ENCODE results near the gene SLX4.

SLX4 gene

GRCh38 chr16:3651461-3652372 lies 40.3 kb upstream of the SLX4 start:
- TF ChIP-seq FOXP2 (optimal IDR thresholded peaks at IDR 0.05; ENCODE audit: borderline replicate concordance, extremely low read depth, extremely low read length, insufficient read depth) (no peak), REST (IDR thresholded peaks at IDR 0.05; ENCODE audit: insufficient read depth in 1 of 2, low read depth in 2 of 2, low read length in 2 of 2) (no peak), SIN3A (IDR thresholded peaks at IDR 0.05; ENCODE audit: borderline replicate concordance, insufficient read depth, low read length) (no peak), TAF1 (IDR thresholded peaks at IDR 0.05; ENCODE audit: borderline replicate concordance, insufficient read depth, low read length) (no peak), POLR2AphosphoS5 (IDR thresholded peaks at IDR 0.05; ENCODE audit: low read depth, low read length) (no peak)

GRCh38 chr16:3650631-3651265 lies 39.3 kb upstream of the SLX4 start:
- no peak for TF ChIP-seq SIN3A (IDR thresholded peaks at IDR 0.05; ENCODE audit: borderline replicate concordance, insufficient read depth, low read length)
- no peak for TF ChIP-seq POLR2AphosphoS5 (IDR thresholded peaks at IDR 0.05; ENCODE audit: low read depth, low read length)

- TF ChIP-seq FOXP2 (optimal IDR thresholded peaks at IDR 0.05; ENCODE audit: borderline replicate concordance, extremely low read depth, extremely low read length, insufficient read depth) (peak; percentile 55), REST (IDR thresholded peaks at IDR 0.05; ENCODE audit: insufficient read depth in 1 of 2, low read depth in 2 of 2, low read length in 2 of 2) (no peak)
Measured at GRCh38 chr16:3646348-3646920, 35.0 kb upstream of the SLX4 start.

- no peak for TF ChIP-seq TAF1 (IDR thresholded peaks at IDR 0.05; ENCODE audit: borderline replicate concordance, insufficient read depth, low read length)
- TF ChIP-seq REST (IDR thresholded peaks at IDR 0.05; ENCODE audit: insufficient read depth in 1 of 2, low read depth in 2 of 2, low read length in 2 of 2): no peak
- no peak for TF ChIP-seq POLR2AphosphoS5 (IDR thresholded peaks at IDR 0.05; ENCODE audit: low read depth, low read length)
- TF ChIP-seq FOXP2 (optimal IDR thresholded peaks at IDR 0.05; ENCODE audit: borderline replicate concordance, extremely low read depth, extremely low read length, insufficient read depth): no peak
- TF ChIP-seq SIN3A (IDR thresholded peaks at IDR 0.05; ENCODE audit: borderline replicate concordance, insufficient read depth, low read length): no peak
Measured at GRCh38 chr16:3645504-3646347, 34.3 kb upstream of the SLX4 start.

- TF ChIP-seq TAF1 (IDR thresholded peaks at IDR 0.05; ENCODE audit: borderline replicate concordance, insufficient read depth, low read length) (no peak), POLR2AphosphoS5 (IDR thresholded peaks at IDR 0.05; ENCODE audit: low read depth, low read length) (no peak), FOXP2 (optimal IDR thresholded peaks at IDR 0.05; ENCODE audit: borderline replicate concordance, extremely low read depth, extremely low read length, insufficient read depth) (no peak), REST (IDR thresholded peaks at IDR 0.05; ENCODE audit: insufficient read depth in 1 of 2, low read depth in 2 of 2, low read length in 2 of 2) (no peak), SIN3A (IDR thresholded peaks at IDR 0.05; ENCODE audit: borderline replicate concordance, insufficient read depth, low read length) (no peak)
Measured at GRCh38 chr16:3645108-3645503, 33.7 kb upstream of the SLX4 start.
